RWPE1 (cell line): Measurements from ENCODE around the gene KRT78.
A peak's percentile ranks its signal among the peaks of the same experiment; 100 is the strongest.
"Not testable (repeated sequence)": the region's sequence is repeated elsewhere in the genome, so short reads cannot be mapped to it uniquely, and the experiment has no call there.

Experiments used
- CTCF ChIA-PET: fragments of 350-600 bp; sonication (Branson Sonifier 250); formaldehyde crosslinking; extraction: SDS; loops from one replicate; lab custom pipeline; 2021; lab: Yijun Ruan, JAX
- POLR2A ChIA-PET: fragments of 400-600 bp; formaldehyde crosslinking; extraction: SDS; loops from one replicate; lab custom pipeline; 2020; ENCODE audit warnings: antibody characterized with exemption; ENCODE audit not compliant: low non-redundant PET; lab: Yijun Ruan, JAX
- DNase-seq: peaks from one replicate; pipeline ENCODE4 v3.0.0; 2012; ENCODE audit warnings: low spot score
- H3K27ac ChIP-seq: fragments of 450-650 bp; 2 replicates; pipeline ENCODE4 v1.5.1; 2017
- CTCF ChIP-seq: fragments of 450-650 bp; conservative IDR thresholded peaks from 2 replicates; pipeline ENCODE4 v1.5.1; 2017; ENCODE audit warnings: low read depth, mild to moderate bottlenecking

KRT78 gene

GRCh38 chr12:52891044-52891443 is 42.2 kb upstream of the KRT78 start:
- CTCF ChIA-PET, result interaction anchor here (0.6 kb wide), 3 partner anchors 81 to 519 kb away, joined by 3 to 4 read pairs (median 3); no protein-coding TSS in a partner anchor
- POLR2A ChIA-PET, result no interaction called here
- no peak for TF ChIP-seq CTCF
- DNase-seq, result no peak
- H3K27ac ChIP-seq, result no peak overlapping the region

GRCh38 chr12:52890417-52890816 is 41.6 kb upstream of the KRT78 start:
- no peak overlapping the region for H3K27ac ChIP-seq
- ChIA-PET POLR2A (no interaction called here), CTCF (interaction anchor here (0.8 kb wide), 1 partner anchor 14 kb away, joined by 4 read pairs; the partner anchor contains the start of gene KRT8)
- TF ChIP-seq CTCF, result no peak
- no peak for DNase-seq

GRCh38 chr12:52884526-52885293 is 35.9 kb upstream of the KRT78 start:
- CTCF ChIA-PET, result interaction anchor here (0.6 to 3.7 kb wide), 39 partner anchors 10 to 859 kb away, joined by 3 to 165 read pairs (median 4); partner anchors contain the start of genes KRT5 and KRT8

GRCh38 chr12:52880499-52880898 is 31.7 kb upstream of the KRT78 start:
- H3K27ac ChIP-seq, result peak overlapping the region; percentile 100
- POLR2A ChIA-PET, result interaction anchor here (0.6 kb wide), 2 partner anchors 360 to 725 kb away, joined by 3 read pairs; partner anchors contain the start of gene KRT5
- CTCF ChIA-PET, result interaction anchor here (0.6 to 3.8 kb wide), 28 partner anchors 11 to 742 kb away, joined by 3 to 39 read pairs (median 6); partner anchors contain the start of genes KRT5 and KRT76
- DNase-seq, result not testable (repeated sequence)

More at GRCh38 chr12:52884526-52885293, 35.9 kb upstream of the KRT78 start:
- no peak overlapping the region for H3K27ac ChIP-seq
- POLR2A ChIA-PET, result interaction anchor here (0.6 kb wide), 1 partner anchor 96 kb away, joined by 3 read pairs; no protein-coding TSS in a partner anchor
- DNase-seq, result peak; percentile 69
- TF ChIP-seq CTCF, result peak; percentile 84

- ChIA-PET CTCF (interaction anchor here (0.5 to 3.8 kb wide), 63 partner anchors 10 to 741 kb away, joined by 3 to 39 read pairs (median 4); partner anchors contain the start of genes KRT1, KRT5, KRT74 and KRT76), POLR2A (interaction anchor here (0.6 to 1.0 kb wide), 2 partner anchors 359 to 507 kb away, joined by 3 read pairs; partner anchors contain the start of gene KRT5)
- TF ChIP-seq CTCF, result peak; percentile 82
- peak; percentile 78 for DNase-seq
- peak overlapping the region; percentile 100 for H3K27ac ChIP-seq
Observed at GRCh38 chr12:52879394-52880351, 30.9 kb upstream of the KRT78 start.

GRCh38 chr12:52878507-52879393 is 30.0 kb upstream of the KRT78 start:
- ChIA-PET CTCF (interaction anchor here (0.5 to 3.8 kb wide), 39 partner anchors 9 to 738 kb away, joined by 3 to 39 read pairs (median 4); partner anchors contain the start of genes KRT5, KRT74 and KRT8), POLR2A (interaction anchor here (0.7 to 1.0 kb wide), 2 partner anchors 295 to 506 kb away, joined by 3 to 5 read pairs; no protein-coding TSS in a partner anchor)
- TF ChIP-seq CTCF, result no peak
- no peak for DNase-seq
- H3K27ac ChIP-seq, result peak overlapping the region; percentile 100
